Measurements from ENCODE around the gene CHMP6.

GRCh38 chr17:80981929-80982425 lies 9.7 kb upstream of the CHMP6 start:
- TF ChIP-seq CTCF (IDR thresholded peaks at IDR 0.05) (no peak), POLR2A (IDR thresholded peaks at IDR 0.05) (no peak)
